Endothelial cell of umbilical vein (primary cell): ENCODE measurements around the gene HDAC7.

Source experiments
- CTCF ChIP-seq, 2 donors: IDR thresholded peaks; 1 replicate in 1 of 2; 2 replicates in 1 of 2; pipeline ENCODE4 v1.5.1; 2011; ENCODE audit warnings: low read length in 2 of 2, mild to moderate bottlenecking in 2 of 2, moderate library complexity in 2 of 2, control low read depth in 1 of 2, inconsistent platforms in 1 of 2, low read depth in 1 of 2; ENCODE audit not compliant: insufficient read depth in 1 of 2; ENCODE audit errors: extremely low read depth in 1 of 2
- FOS ChIP-seq: IDR thresholded peaks from 2 replicates; pipeline ENCODE4 v1.6.1; 2011; ENCODE audit warnings: mild to moderate bottlenecking, low read length, moderate library complexity, borderline replicate concordance; ENCODE audit not compliant: insufficient read depth

GRCh38 chr12:47858511-47859266 is 39.0 kb upstream of the HDAC7 start:
- TF ChIP-seq FOS (no peak), CTCF (IDR thresholded peaks at IDR 0.05; ENCODE audit: extremely low read depth in 1 of 2, insufficient read depth in 1 of 2, low read depth in 1 of 2, low read length in 2 of 2) (no peak)
